IMR-90 (cell line): ENCODE measurements around the gene P4HA1. TPM values are rescaled to one million over a fixed set of nuclear protein-coding genes. Genes with fewer than 3 reads are reported as not detected.
A peak's percentile ranks its signal among the peaks of the same experiment; 100 is the strongest.

Experiments used
- ATAC-seq: fragments of 200-7000 bp; cut with Tn5 transposase; 2 replicates; pipeline ENCODE4 v1.9.1; 2020; ENCODE audit warnings: low read depth, mild to moderate bottlenecking, moderate library complexity
- BruUV-seq: library from RNA; stranded (reverse); fragments of 400-500 nt; replicated peaks from 2 replicates; lab custom pipeline; 2021; lab: Mats Ljungman, UMichigan
- CTCF ChIA-PET: fragments of 300-600 bp; formaldehyde crosslinking; extraction: SDS; loops from one replicate; lab custom pipeline; 2021; ENCODE audit warnings: antibody characterized with exemption; lab: Yijun Ruan, JAX
- POLR2A ChIA-PET: fragments of 300-600 bp; sonication (Branson Sonifier 250); formaldehyde crosslinking; loops from one replicate; lab custom pipeline; 2022; ENCODE audit warnings: antibody characterized with exemption; ENCODE audit not compliant: unreplicated experiment; lab: Charles Lee
- DNase-seq: peaks from one replicate; pipeline ENCODE4 v3.0.0; 2013
- H2AFZ ChIP-seq: replicated peaks from 2 replicates; pipeline ENCODE3; 2013; ENCODE audit warnings: low read length, mild to moderate bottlenecking; ENCODE audit not compliant: poor library complexity
- H2AK5ac ChIP-seq: 2 replicates; pipeline ENCODE4 v1.6.1; 2013; ENCODE audit warnings: low read depth, low read length, inconsistent platforms
- H2AK9ac ChIP-seq: replicated peaks from 2 replicates; pipeline ENCODE3; 2013; ENCODE audit warnings: mild to moderate bottlenecking, low read depth, low read length, moderate library complexity; ENCODE audit not compliant: poor library complexity
- H2BK120ac ChIP-seq: 2 replicates; pipeline ENCODE4 v1.6.1; 2013; ENCODE audit warnings: low read depth, low read length, inconsistent platforms
- H2BK15ac ChIP-seq: 3 replicates; pipeline ENCODE4 v1.6.1; 2013; ENCODE audit warnings: low read depth, low read length, inconsistent platforms
- H2BK20ac ChIP-seq: 2 replicates; pipeline ENCODE4 v1.6.1; 2013; ENCODE audit warnings: low read depth, mild to moderate bottlenecking, inconsistent platforms, low read length, moderate library complexity
- H2BK5ac ChIP-seq: 2 replicates; pipeline ENCODE4 v1.6.1; 2013; ENCODE audit warnings: mild to moderate bottlenecking, low read depth, low read length, inconsistent platforms; ENCODE audit not compliant: poor library complexity, severe bottlenecking
- H3K14ac ChIP-seq: replicated peaks from 2 replicates; pipeline ENCODE4 v1.6.1; 2013; ENCODE audit warnings: low read depth, low read length, inconsistent platforms
- H3K18ac ChIP-seq: 2 replicates; pipeline ENCODE4 v1.6.1; 2013; ENCODE audit warnings: low read depth, low read length, control low read depth
- H3K23ac ChIP-seq: 2 replicates; pipeline ENCODE4 v1.6.1; 2013; ENCODE audit warnings: low read depth, low read length, inconsistent platforms
- H3K27ac ChIP-seq: 2 replicates; pipeline ENCODE4 v1.5.1; 2013; ENCODE audit warnings: mild to moderate bottlenecking, control low read depth, low read length; ENCODE audit not compliant: insufficient read depth
- H3K27me3 ChIP-seq: 2 replicates; pipeline ENCODE4 v1.6.1; 2013; ENCODE audit warnings: low read length; ENCODE audit not compliant: control insufficient read depth, insufficient read depth
- H3K36me3 ChIP-seq: 2 replicates; pipeline ENCODE4 v1.6.1; 2013; ENCODE audit warnings: low read length, mixed read lengths; ENCODE audit not compliant: control insufficient read depth, insufficient read depth
- H3K4ac ChIP-seq: 2 replicates; pipeline ENCODE4 v1.6.1; 2013; ENCODE audit warnings: low read depth, low read length, inconsistent platforms
- H3K4me1 ChIP-seq: 2 replicates; pipeline ENCODE4 v1.6.1; 2013; ENCODE audit warnings: low read length, mixed read lengths; ENCODE audit not compliant: control insufficient read depth, insufficient read depth
- H3K4me2 ChIP-seq: 2 replicates; pipeline ENCODE4 v1.6.1; 2013; ENCODE audit warnings: low read depth, mild to moderate bottlenecking, control low read depth, low read length, moderate library complexity
- H3K4me3 ChIP-seq: 2 replicates; pipeline ENCODE4 v1.5.1; 2013; ENCODE audit warnings: low read depth, mild to moderate bottlenecking, control low read depth, low read length, moderate library complexity; ENCODE audit not compliant: insufficient read depth
- H3K56ac ChIP-seq: 2 replicates; pipeline ENCODE4 v1.6.1; 2013; ENCODE audit warnings: low read length, inconsistent platforms; ENCODE audit not compliant: insufficient read depth; ENCODE audit errors: extremely low read depth
- H3K79me1 ChIP-seq, 2 experiments: 2 replicates each; pipeline ENCODE4 v1.6.1; 2013; ENCODE audit warnings: low read length in 2 of 2, inconsistent platforms in 1 of 2, low read depth in 1 of 2
- H3K9ac ChIP-seq: 2 replicates; pipeline ENCODE4 v1.6.1; 2013; ENCODE audit warnings: low read depth, low read length, control low read depth
- H3K9me1 ChIP-seq: 2 replicates; pipeline ENCODE4 v1.6.1; 2013; ENCODE audit warnings: low read length, inconsistent platforms; ENCODE audit not compliant: insufficient read depth
- H3K9me3 ChIP-seq: 2 replicates; pipeline ENCODE4 v1.6.1; 2013; ENCODE audit warnings: low read length; ENCODE audit not compliant: control insufficient read depth, insufficient read depth
- H4K20me1 ChIP-seq: 2 replicates; pipeline ENCODE4 v1.6.1; 2013; ENCODE audit warnings: low read length, inconsistent platforms; ENCODE audit not compliant: insufficient read depth
- H4K5ac ChIP-seq: 2 replicates; pipeline ENCODE4 v1.6.1; 2013; ENCODE audit warnings: mild to moderate bottlenecking, low read depth, low read length, control low read depth
- H4K8ac ChIP-seq, 2 experiments: 2 replicates each; pipeline ENCODE4 v1.6.1; 2013; ENCODE audit warnings: low read depth in 2 of 2, low read length in 2 of 2, control low read depth in 1 of 2, inconsistent platforms in 1 of 2
- H4K91ac ChIP-seq: 2 replicates; pipeline ENCODE4 v1.6.1; 2013; ENCODE audit warnings: low read depth, low read length, inconsistent platforms; ENCODE audit not compliant: insufficient read depth
- RAD21 ChIP-seq: IDR thresholded peaks from 2 replicates; pipeline ENCODE4 v1.6.1; 2012; ENCODE audit warnings: low read length, improper control_type of control experiment
- RFX5 ChIP-seq: IDR thresholded peaks from 2 replicates; pipeline ENCODE4 v1.8.0; 2012; ENCODE audit warnings: low read depth, mild to moderate bottlenecking, low read length, moderate library complexity
- WGBS, 2 experiments: methylation state at CpG; one replicate each; pipeline versions ENCODE4 v1.1.5 to v1.1.7; 2013; ENCODE audit warnings: missing lambda C conversion rate in 2 of 2; ENCODE audit not compliant: insufficient read length in 1 of 2; ENCODE audit errors: extremely low coverage in 2 of 2; 5-methylcytosine and 5-hydroxymethylcytosine counted together
- dilution Hi-C: fragments of 300-500 bp; cut with HindIII; formaldehyde crosslinking; loops from one replicate; pipeline ENCODE4 v1.14.3; 2018; ENCODE audit warnings: low sequenced_read_pairs; ENCODE audit not compliant: unreplicated experiment
- in situ Hi-C: fragments of 300-500 bp; cut with MboI; formaldehyde crosslinking; loops from 3 replicates; pipeline ENCODE4 v1.14.3; 2019; ENCODE audit warnings: low sequenced_read_pairs, inconsistent platforms, mixed read lengths
- intact Hi-C: fragments of 100-400 bp; cut with micrococcal nuclease; formaldehyde crosslinking; loops from 2 replicates; pipeline ENCODE4 v1.10.0; 2022
- polyA plus RNA-seq, 3 experiments: library from polyadenylated mRNA; depleted of rRNA; stranded (reverse); fragments of >200 nt; gene quantifications; 2 replicates each; pipeline ENCODE4 v1.2.3, GENCODE V29; 2012; ENCODE audit warnings: low replicate concordance in 1 of 3
- total RNA-seq: library from RNA; depleted of rRNA; stranded (reverse); fragments of >200 nt; gene quantifications from 2 replicates; pipeline ENCODE4 v1.2.3, GENCODE V29; 2012

The P4HA1 gene
- total and polyA plus RNA-seq, 2 of the 4 experiments (the other 2 are of a cell fraction), result 178 to 241 TPM

- no peak overlapping the region for H3K27ac ChIP-seq
- H3K9ac ChIP-seq, result no peak overlapping the region
- H4K5ac ChIP-seq, result no peak overlapping the region
- H3K4ac ChIP-seq, result no peak overlapping the region
- H3K36me3 ChIP-seq, result peaks cover 32% of the 10 kb centered on the region
- no peak overlapping the region for H2BK120ac ChIP-seq
- no peaks in the 10 kb centered on the region for H4K20me1 ChIP-seq
- H4K8ac ChIP-seq, result no peak overlapping the region
- intact Hi-C loops, result no loop called here
- no peak overlapping the region for H2AK5ac ChIP-seq
- H4K91ac ChIP-seq, result no peak overlapping the region
- WGBS, 2 experiments, result no CpG with 5 or more reads among the region's 2 CpGs
- peaks cover 10% of the 10 kb centered on the region; the same call in 1 of the 2 replicates for H3K9me1 ChIP-seq
- H2AFZ ChIP-seq, result no peak overlapping the region
- H2BK20ac ChIP-seq, result no peak overlapping the region
- H3K79me1 ChIP-seq, result peaks cover 7 to 11% of the 10 kb centered on the region in 2 experiments; a peak in 3 of 4 replicates
- no peak overlapping the region for H3K18ac ChIP-seq
- no peak overlapping the region for H3K14ac ChIP-seq
- no peak overlapping the region for H2AK9ac ChIP-seq
- ChIA-PET CTCF (no interaction called here), POLR2A (no interaction called here)
- no peak for TF ChIP-seq RAD21
- no peak for TF ChIP-seq RFX5
- H3K56ac ChIP-seq, result no peak overlapping the region
- no peak overlapping the region for H3K23ac ChIP-seq
- dilution Hi-C loops, result no loop called here
- H2BK5ac ChIP-seq, result no peak overlapping the region
- no peak overlapping the region for H3K4me2 ChIP-seq
- no peak overlapping the region for H3K4me3 ChIP-seq
- H3K27me3 ChIP-seq, result no peaks in the 10 kb centered on the region
- peak; percentile 4 for DNase-seq
- H3K9me3 ChIP-seq, result no peaks in the 10 kb centered on the region
- in situ Hi-C loops, result no loop called here
- H3K4me1 ChIP-seq, result 0 out of 2 replicates have a peak, but pooled peaks cover 1% of the 10 kb centered on the region
- ATAC-seq, result no peak
- H2BK15ac ChIP-seq, result no peak overlapping the region
- BruUV-seq, result no TSS peak
Observed at GRCh38 chr10:73131301-73131700, 34.6 kb upstream of the P4HA1 start.
